ENCODE measurements around the gene NTRK2.

NTRK2 gene

DNA sequence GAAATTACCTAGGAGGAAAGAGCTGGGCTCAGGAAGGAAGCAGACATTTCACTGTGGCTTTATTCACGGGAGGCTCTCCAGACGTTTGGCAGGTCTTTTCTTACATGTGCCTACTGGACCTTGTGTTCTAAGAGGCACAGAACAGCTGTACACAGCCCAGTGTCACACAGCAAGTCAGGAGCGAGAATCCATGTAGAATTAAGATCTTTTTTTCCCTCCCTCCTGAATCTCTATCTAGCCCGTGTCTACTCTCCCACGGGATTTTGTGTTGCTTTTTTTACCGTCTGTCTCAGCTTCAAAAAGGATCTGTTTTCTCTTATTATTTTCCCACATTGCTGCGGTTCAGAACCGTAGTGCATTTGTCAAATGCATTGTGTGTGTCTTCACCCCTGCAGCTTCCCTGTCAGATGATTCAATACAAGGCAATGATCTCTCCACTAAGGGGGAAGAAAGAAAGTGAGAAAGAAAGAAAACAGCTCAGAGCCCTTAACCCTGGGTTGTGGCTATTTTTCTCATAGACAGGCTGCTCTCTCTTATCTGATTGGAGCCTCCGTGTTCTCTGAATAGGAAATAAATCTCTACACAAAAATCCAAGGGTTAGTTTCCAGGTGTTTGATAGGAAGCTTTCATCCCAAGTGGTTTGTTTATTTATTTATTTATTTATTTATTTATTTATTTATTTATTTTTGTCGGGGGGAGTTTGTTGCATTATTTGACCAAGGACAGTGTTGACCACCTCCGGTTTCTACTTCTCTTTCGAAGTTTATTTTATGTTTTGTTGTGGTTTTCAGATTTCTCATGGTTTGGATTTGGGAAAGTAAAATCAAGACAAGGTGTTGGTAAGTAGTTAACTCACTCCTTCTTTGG is 191.0 kb downstream of the NTRK2 start:
- Mint-ChIP-seq H3K36me3 (no peaks in the 10 kb centered on the region), H3K27me3 (peaks cover 4 to 16% of the 10 kb centered on the region in 2 donors), H3K4me1 (peaks cover 0 to 6% of the 10 kb centered on the region in 2 donors), H3K9me3 (peaks cover 0 to 2% of the 10 kb centered on the region in 2 donors), H3K27ac (no peak overlapping the region), H3K4me3 (no peak overlapping the region)
- ATAC-seq (replicated peaks) = no peak
- no peak for DNase-seq

DNA sequence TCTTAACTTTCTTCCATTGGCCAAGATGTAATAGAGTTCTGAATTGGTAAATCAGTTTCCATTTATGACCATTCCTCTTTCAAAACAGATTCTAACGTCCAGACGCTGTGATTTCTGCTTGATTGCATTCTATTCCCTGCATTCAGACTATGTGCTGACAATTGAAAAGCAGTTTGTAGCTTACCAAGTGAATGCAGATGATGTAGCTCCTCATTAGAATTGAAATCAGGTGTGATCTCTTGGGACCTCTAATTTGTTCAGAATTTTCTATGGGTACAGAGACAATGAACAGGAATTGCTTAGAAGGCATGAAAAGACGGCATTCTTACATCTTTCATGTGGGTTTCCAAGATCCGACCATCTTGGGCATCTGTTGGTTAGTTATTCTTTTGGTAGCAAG is 191.9 kb downstream of the NTRK2 start:
- ATAC-seq (replicated peaks) = no peak
- H3K27ac Mint-ChIP-seq = no peak overlapping the region
- H3K36me3 Mint-ChIP-seq = no peaks in the 10 kb centered on the region
- no peak overlapping the region for H3K4me3 Mint-ChIP-seq
- peaks cover 0 to 3% of the 10 kb centered on the region in 2 donors for H3K9me3 Mint-ChIP-seq
- H3K4me1 Mint-ChIP-seq = peaks cover 0 to 6% of the 10 kb centered on the region in 2 donors
- H3K27me3 Mint-ChIP-seq = peaks cover 4 to 16% of the 10 kb centered on the region in 2 donors
- DNase-seq = no peak

DNA sequence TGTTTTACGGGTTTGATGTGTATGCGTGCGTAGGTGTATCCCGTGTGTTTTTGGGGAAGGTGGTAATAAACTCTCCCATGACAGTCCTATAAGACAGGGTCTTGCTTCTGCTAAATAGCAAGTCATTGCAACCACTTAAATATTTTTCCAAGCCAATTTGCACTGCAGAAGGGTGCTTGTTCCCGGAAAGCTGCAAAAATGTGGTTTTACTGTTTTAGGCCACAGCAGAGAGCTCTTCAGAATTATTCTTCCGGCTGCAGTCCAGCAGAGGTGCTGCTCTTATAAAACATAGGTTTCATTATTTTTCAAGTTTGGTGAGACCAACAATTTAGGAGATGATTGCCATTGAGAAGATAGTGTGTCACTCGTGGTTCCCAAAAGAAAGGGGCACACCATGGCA is 192.8 kb downstream of the NTRK2 start:
- Mint-ChIP-seq H3K36me3 (no peaks in the 10 kb centered on the region), H3K27me3 (peaks cover 4 to 16% of the 10 kb centered on the region in 2 donors), H3K4me3 (no peak overlapping the region), H3K27ac (no peak overlapping the region), H3K4me1 (peaks cover 0 to 6% of the 10 kb centered on the region in 2 donors), H3K9me3 (peaks cover 0 to 3% of the 10 kb centered on the region in 2 donors)
- ATAC-seq (replicated peaks) = no peak
- DNase-seq = no peak

- no peak for ATAC-seq (replicated peaks)
Observed at GRCh38 chr9:84862810-84863287, 193.3 kb downstream of the NTRK2 start.

DNA sequence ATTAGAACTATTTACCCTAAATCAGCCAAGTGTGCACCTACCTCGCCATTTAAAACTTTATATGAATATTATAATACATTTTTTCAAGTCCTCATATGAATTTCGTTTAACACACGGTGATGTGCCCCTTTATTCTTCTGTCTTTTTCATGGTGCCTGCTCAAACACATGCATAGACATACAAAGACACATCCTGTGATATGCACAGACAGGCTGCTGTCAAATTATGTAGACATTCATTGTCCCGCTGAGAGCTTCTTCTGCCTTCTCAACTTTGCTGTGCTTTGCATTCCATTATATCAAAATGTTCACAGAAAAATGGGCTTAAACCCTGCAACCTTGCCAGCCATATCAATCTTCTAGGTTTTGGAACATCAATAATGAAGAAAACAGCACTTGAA is 193.8 kb downstream of the NTRK2 start:
- no peaks in the 10 kb centered on the region for H3K36me3 Mint-ChIP-seq
- peaks cover 4 to 9% of the 10 kb centered on the region in 2 donors for H3K27me3 Mint-ChIP-seq
- H3K27ac Mint-ChIP-seq = no peak overlapping the region
- DNase-seq = no peak
- H3K4me3 Mint-ChIP-seq = no peak overlapping the region
- peaks cover 0 to 3% of the 10 kb centered on the region in 2 donors for H3K9me3 Mint-ChIP-seq
- no peak for ATAC-seq (replicated peaks)
- H3K4me1 Mint-ChIP-seq = peaks cover 0 to under 1% of the 10 kb centered on the region in 2 donors

More at GRCh38 chr9:84862810-84863287, 193.3 kb downstream of the NTRK2 start:
- Mint-ChIP-seq H3K4me3 (no peak overlapping the region), H3K9me3 (peaks cover 0 to 3% of the 10 kb centered on the region in 2 donors), H3K4me1 (peaks cover 0 to 5% of the 10 kb centered on the region in 2 donors), H3K27ac (no peak overlapping the region), H3K27me3 (peaks cover 4 to 14% of the 10 kb centered on the region in 2 donors), H3K36me3 (no peaks in the 10 kb centered on the region)
- DNase-seq = no peak

DNA sequence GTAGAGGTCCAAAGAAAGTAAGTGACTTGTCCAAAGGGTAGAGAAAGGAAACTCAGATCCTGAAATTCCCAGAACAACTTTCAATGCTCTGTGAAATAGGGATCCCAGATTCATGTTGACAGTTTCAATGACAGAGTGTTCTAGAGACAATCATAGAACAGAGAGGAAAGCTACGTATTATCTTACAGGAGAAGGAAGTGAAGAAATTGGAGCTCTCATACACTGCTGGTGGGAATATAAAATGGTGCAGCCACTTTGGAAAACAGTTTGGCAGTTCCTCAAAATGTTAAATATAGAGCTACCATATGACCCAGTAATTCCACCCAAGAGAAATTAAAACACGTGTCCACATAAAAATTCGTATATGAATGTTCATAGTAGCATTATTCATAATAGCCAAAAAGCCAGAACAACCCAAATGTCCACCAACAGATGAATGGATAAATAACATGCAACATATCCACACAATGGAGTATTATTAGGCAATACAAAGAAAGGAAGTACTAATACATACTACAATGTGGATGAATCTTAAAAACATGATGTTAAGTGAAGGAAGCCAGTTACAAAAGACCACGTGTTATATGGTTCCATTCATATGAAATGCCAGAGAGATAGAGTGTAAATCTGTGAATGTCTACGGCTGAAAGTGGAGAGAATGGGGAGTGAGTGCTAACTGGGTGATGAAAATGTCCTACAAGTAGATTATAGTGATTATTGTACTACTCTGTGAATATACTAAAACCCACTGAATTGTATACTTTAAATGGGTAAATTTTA is 197.1 kb downstream of the NTRK2 start:
- no peak overlapping the region for H3K27ac Mint-ChIP-seq
- no peaks in the 10 kb centered on the region for H3K36me3 Mint-ChIP-seq
- H3K27me3 Mint-ChIP-seq = peaks cover 0 to 4% of the 10 kb centered on the region in 2 donors
- peaks cover 0 to 2% of the 10 kb centered on the region in 2 donors for H3K9me3 Mint-ChIP-seq
- no peak for DNase-seq
- no peak for ATAC-seq (replicated peaks)
- no peaks in the 10 kb centered on the region for H3K4me1 Mint-ChIP-seq
- H3K4me3 Mint-ChIP-seq = no peak overlapping the region

DNA sequence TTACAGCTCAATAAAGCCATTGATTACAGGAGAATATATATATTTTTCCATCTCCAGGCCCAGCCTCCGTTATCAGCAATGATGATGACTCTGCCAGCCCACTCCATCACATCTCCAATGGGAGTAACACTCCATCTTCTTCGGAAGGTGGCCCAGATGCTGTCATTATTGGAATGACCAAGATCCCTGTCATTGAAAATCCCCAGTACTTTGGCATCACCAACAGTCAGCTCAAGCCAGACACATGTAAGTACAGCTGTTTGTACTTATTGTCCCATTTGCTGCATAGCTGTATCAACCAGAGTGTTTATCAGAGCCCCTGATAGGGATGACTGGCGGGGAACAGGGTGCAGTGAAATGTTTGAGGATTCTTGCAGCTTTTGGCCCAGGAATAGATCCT is 197.7 kb downstream of the NTRK2 start:
- peaks cover 0 to 2% of the 10 kb centered on the region in 2 donors for H3K9me3 Mint-ChIP-seq
- no peaks in the 10 kb centered on the region for H3K4me1 Mint-ChIP-seq
- no peak for ATAC-seq (replicated peaks)
- no peaks in the 10 kb centered on the region for H3K36me3 Mint-ChIP-seq
- H3K27me3 Mint-ChIP-seq = peaks cover 0 to 4% of the 10 kb centered on the region in 2 donors
- no peak overlapping the region for H3K4me3 Mint-ChIP-seq
- no peak for DNase-seq
- no peak overlapping the region for H3K27ac Mint-ChIP-seq

DNA sequence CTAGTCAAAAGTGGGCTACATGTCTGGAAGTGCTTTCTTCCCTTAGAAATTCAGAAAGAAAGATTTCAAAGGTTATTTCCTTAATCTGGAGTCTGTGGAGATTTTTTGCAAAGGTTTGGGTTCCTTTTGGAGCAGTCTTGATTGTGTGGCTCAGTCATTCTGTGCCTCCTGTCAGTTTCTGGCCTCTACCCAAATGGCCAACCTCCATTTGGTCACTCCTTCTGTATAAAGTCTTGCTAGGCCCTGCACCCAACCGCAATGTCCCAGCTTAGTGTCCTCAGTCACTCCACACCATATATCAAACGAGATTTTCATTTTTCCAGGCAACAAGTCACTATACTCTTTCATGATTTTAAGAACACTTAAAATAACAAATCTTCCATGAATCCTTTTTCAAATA is 199.6 kb downstream of the NTRK2 start:
- no peaks in the 10 kb centered on the region for H3K4me1 Mint-ChIP-seq
- H3K36me3 Mint-ChIP-seq = no peaks in the 10 kb centered on the region
- no peak overlapping the region for H3K27ac Mint-ChIP-seq
- no peak for ATAC-seq (replicated peaks)
- H3K4me3 Mint-ChIP-seq = no peak overlapping the region
- H3K9me3 Mint-ChIP-seq = peaks cover 0 to 2% of the 10 kb centered on the region in 2 donors
- DNase-seq = no peak
- no peaks in the 10 kb centered on the region for H3K27me3 Mint-ChIP-seq

DNA sequence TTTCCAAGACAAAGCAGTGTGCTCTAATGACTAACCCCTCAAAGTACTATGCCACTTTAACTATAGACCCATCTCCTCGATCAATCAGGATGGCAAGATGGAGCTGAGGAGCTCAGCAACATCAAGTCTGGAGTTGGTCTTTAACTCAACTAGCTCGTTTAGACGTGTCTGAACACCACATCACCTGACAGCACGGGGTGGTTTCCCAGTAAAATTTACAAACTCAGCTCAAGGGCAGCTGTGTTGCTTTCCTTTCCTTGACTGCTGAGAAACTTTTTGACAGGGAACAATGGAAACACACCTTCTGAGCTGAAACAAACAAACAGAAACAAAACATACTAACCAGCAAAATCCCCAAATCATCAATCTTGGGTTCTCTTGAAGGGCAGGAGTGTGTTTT is 202.5 kb downstream of the NTRK2 start:
- no peak for ATAC-seq (replicated peaks)
- Mint-ChIP-seq H3K9me3 (no peaks in the 10 kb centered on the region), H3K27me3 (no peaks in the 10 kb centered on the region), H3K4me3 (no peak overlapping the region), H3K36me3 (no peaks in the 10 kb centered on the region), H3K4me1 (no peaks in the 10 kb centered on the region), H3K27ac (no peak overlapping the region)
- no peak for DNase-seq

GRCh38 chr9:84874022-84874421 is 204.5 kb downstream of the NTRK2 start:
- Mint-ChIP-seq H3K36me3 (no peaks in the 10 kb centered on the region), H3K27ac (no peak overlapping the region), H3K4me1 (no peaks in the 10 kb centered on the region), H3K4me3 (no peak overlapping the region), H3K27me3 (no peaks in the 10 kb centered on the region), H3K9me3 (no peaks in the 10 kb centered on the region)
- DNase-seq (no peak), ATAC-seq (replicated peaks) (no peak)

- DNase-seq (no peak), ATAC-seq (replicated peaks) (no peak)
- Mint-ChIP-seq H3K4me1 (no peaks in the 10 kb centered on the region), H3K27me3 (no peaks in the 10 kb centered on the region), H3K4me3 (no peak overlapping the region), H3K36me3 (no peaks in the 10 kb centered on the region), H3K27ac (no peak overlapping the region), H3K9me3 (no peaks in the 10 kb centered on the region)
Observed at GRCh38 chr9:84874596-84874995, 205.1 kb downstream of the NTRK2 start.

DNA sequence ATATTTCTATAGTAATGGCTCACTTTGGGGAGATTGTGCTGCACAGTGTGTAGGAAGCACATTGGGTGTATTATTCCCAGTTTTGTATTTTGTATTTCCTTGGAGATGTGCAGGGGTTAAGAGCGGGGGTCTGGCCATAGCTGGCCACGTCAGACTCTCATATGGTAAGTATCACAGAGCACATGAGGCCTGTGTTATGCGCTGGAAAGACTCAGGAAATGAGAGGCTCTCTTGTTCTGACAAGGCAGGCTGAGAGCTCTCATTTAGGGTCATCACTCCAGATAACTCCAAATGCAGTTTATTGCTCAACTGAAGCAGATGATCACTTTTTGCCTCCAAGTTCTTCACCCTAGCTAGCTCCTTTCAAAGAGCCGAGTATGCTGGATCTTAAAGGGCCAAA is 205.7 kb downstream of the NTRK2 start:
- H3K27me3 Mint-ChIP-seq = no peaks in the 10 kb centered on the region
- H3K4me3 Mint-ChIP-seq = no peak overlapping the region
- ATAC-seq (replicated peaks) = no peak
- no peak for DNase-seq
- H3K4me1 Mint-ChIP-seq = no peaks in the 10 kb centered on the region
- no peaks in the 10 kb centered on the region for H3K9me3 Mint-ChIP-seq
- no peaks in the 10 kb centered on the region for H3K36me3 Mint-ChIP-seq
- H3K27ac Mint-ChIP-seq = no peak overlapping the region

- DNase-seq (no peak), ATAC-seq (replicated peaks) (no peak)
- Mint-ChIP-seq H3K4me3 (no peak overlapping the region), H3K36me3 (no peaks in the 10 kb centered on the region), H3K4me1 (no peaks in the 10 kb centered on the region), H3K27me3 (no peaks in the 10 kb centered on the region), H3K9me3 (no peaks in the 10 kb centered on the region), H3K27ac (no peak overlapping the region)
Observed at GRCh38 chr9:84879631-84880030, 210.1 kb downstream of the NTRK2 start.

DNA sequence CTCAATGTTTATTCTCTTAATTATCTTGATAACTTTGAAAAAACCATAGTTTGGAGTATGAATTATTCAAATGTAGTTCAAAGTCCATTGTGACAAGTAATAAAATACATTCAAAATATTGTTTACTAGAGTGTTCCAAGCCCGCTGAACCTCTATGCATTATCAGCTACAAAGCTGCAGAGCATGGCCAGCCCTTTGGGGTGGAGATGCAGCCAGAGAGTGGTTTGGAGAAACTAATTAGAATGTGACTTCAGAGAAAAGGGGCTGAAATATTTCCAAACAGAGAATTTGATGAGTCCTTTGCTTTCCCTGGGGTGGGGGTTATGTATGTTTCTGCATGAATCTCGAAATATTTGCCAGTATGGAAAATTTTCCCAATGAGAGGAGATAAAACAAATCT is 211.3 kb downstream of the NTRK2 start:
- DNase-seq (no peak), ATAC-seq (replicated peaks) (no peak)
- Mint-ChIP-seq H3K27ac (no peak overlapping the region), H3K4me1 (no peaks in the 10 kb centered on the region), H3K36me3 (no peaks in the 10 kb centered on the region), H3K4me3 (no peak overlapping the region), H3K9me3 (no peaks in the 10 kb centered on the region), H3K27me3 (no peaks in the 10 kb centered on the region)

DNA sequence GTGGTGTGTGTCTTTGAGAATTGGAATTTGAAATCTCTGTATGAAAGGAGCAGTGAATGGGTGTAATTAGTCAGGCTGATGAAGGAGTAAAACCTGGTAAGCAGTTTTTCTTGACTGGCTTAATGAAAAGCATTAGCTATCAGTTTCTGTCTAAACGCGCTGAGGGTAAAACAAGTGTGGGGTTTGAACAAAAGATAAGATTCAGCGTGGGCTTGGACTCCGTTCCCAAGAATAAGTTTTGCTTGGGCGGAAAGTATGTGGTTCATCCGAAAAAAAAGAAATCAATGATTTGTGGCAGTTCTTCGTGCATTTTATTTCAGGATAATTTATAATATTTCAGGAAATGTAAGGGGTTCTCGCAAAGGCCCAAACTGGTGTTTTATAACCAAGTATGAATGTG is 217.3 kb downstream of the NTRK2 start:
- H3K4me3 Mint-ChIP-seq = no peak overlapping the region
- no peak overlapping the region for H3K27ac Mint-ChIP-seq
- H3K9me3 Mint-ChIP-seq = no peaks in the 10 kb centered on the region
- ATAC-seq (replicated peaks) = no peak
- no peaks in the 10 kb centered on the region for H3K27me3 Mint-ChIP-seq
- H3K4me1 Mint-ChIP-seq = no peaks in the 10 kb centered on the region
- H3K36me3 Mint-ChIP-seq = no peaks in the 10 kb centered on the region
- no peak for DNase-seq
